ENCODE results near the gene CLIC4.
"Not testable (repeated sequence)": the region's sequence is repeated elsewhere in the genome, so short reads cannot be mapped to it uniquely, and the experiment has no call there.

Gene CLIC4

DNA sequence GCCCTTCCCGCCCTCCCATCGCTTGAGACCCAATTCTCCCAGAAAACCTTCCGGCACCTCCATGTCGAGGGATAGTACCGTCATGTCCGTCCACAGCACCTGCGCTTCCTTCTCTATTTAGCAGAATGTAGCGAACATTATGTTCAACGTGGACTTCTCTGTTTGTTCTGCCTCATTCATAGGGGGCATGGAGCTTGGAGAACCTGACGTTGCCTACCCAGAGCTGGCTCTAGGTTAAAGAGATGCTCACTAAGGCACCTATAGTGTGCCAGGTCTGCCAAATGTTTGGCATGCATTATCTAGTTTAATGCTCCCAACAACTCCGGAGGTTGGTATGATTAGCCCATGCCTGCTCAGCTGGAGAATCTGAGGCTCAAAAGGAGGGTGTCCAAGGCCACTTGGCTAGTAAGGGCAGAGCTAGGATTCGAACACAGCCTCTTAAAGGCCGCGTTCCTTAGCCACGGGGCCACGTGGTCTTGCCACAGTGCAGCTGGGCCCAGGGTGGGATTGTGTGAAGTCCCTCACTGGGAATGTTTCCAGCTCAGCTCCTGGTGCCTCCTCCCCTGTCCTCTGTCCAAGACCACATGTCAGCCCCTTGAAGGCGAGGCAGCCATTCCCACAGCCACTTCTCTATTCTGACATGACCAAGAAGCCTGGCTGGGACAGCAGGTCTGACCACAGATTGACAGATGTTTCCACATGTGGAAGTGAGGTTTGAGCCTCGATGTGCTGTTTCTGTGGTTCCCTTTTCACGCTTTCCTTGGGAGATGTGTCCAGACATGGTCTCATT, 127.0 kb downstream of the CLIC4 start:
- DNase-seq (ENCODE audit: extremely low read depth in 1 of 2, low read depth in 1 of 2): no peak

DNA sequence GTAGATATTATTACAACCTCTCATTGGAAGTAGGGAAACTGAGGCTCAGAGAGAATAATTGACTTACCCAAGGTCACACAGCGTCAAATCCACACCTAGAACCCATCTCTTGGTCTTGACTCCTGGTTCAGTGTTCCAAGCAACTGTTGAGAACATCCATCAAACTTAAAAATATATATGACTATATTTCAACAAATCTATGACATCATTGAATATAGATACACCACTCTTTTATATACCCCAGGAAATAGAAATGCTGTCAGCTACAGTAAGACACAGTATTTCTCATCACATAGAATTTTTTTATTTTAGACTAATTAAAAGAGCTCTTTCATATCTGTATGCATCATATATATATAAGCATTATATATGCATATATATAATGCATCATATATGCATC, 127.9 kb downstream of the CLIC4 start:
- no peak for DNase-seq (ENCODE audit: extremely low read depth in 1 of 2, low read depth in 1 of 2)

DNA sequence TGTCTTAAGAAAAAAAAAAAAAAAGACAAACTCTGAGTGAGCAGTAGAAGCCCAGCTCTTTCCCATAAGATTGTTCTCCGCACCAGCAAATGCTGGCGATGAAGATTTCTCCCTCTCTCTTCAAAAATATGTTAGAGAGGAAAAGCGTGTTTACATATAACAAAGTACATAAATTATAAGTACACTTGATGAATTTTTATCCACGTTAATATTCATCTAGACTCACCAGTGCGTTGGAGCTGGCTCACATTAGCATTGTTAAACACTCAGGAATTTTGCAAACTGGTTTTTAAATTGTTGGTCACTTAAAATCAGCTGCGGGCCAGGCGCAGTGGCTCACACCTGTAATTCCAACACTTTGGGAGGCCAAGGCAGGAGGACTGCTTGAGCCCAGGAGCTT, 128.8 kb downstream of the CLIC4 start:
- DNase-seq (ENCODE audit: extremely low read depth in 1 of 2, low read depth in 1 of 2): no peak

- no peak for DNase-seq (ENCODE audit: extremely low read depth in 1 of 2, low read depth in 1 of 2)
These were observed 129.5 kb downstream of the CLIC4 start for GRCh38 chr1:24874611-24875234.

DNA sequence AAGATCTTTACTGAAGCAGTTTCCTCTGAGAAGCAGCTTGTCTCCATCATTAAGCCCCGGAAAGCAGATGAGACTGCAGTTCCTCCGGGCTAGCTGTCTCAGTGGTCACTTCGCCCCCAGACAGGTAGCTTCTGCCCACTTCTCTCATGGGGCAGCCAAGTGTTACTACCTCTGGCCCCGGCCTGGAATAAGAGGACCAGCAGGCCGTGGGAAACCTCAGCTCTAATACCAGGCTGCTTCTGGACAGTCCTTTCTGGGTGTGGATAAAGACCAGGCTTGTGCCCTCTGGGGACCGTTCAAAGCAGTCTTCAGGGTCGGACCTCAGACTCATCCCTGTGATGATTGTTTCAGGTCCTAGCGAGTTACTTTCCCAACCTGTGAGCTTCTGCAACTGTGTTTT, 130.0 kb downstream of the CLIC4 start:
- DNase-seq (ENCODE audit: extremely low read depth in 1 of 2, low read depth in 1 of 2): no peak

- no peak for DNase-seq (ENCODE audit: extremely low read depth in 1 of 2, low read depth in 1 of 2)
These were observed 130.8 kb downstream of the CLIC4 start for GRCh38 chr1:24875991-24876506.

- no peak for DNase-seq (ENCODE audit: extremely low read depth in 1 of 2, low read depth in 1 of 2)
These were observed 132.8 kb downstream of the CLIC4 start for GRCh38 chr1:24878045-24878444.

GRCh38 chr1:24878775-24879742, 133.8 kb downstream of the CLIC4 start:
- DNase-seq (ENCODE audit: extremely low read depth in 1 of 2, low read depth in 1 of 2): no peak

DNA sequence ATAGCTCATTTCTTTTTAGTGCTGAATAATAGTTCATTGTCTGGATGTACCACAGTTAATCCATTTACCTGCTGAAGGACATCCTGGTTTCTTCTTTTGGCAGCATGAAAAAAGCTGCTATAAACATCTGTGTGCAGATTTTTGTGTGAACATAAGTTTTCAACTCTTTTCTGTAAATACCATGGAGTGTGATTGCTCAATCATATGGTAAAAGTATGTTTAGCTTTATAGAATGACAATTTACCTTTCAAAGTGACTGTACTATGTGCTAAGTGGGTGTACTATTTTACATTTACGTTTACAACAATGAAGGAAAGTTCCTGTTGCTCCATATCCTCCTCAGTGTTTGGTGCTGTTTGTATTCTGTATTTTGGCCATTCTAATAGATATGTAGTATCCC, 135.8 kb downstream of the CLIC4 start:
- DNase-seq (ENCODE audit: extremely low read depth in 1 of 2, low read depth in 1 of 2): no peak

DNA sequence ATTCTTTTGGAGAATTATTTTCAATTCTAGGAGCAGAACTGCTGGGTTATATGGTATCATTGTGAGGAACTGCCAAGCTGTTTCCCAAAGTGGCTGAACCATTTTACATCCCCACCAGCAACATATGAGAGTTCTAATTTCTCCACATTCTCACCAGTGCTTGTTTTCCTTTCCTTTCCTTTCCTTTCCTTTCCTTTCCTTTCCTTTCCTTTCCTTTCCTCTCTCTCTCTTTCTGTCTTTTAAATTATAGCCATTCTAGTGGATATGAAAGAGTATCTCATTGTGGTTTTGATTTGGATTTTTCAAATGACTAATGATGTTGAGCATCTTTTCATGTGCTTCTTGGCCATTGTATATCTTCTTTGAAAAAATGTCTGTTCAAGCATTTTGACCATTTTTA, 139.5 kb downstream of the CLIC4 start:
- DNase-seq (ENCODE audit: extremely low read depth in 1 of 2, low read depth in 1 of 2): no peak

GRCh38 chr1:24886241-24886640, 141.0 kb downstream of the CLIC4 start:
- no peak for DNase-seq (ENCODE audit: extremely low read depth in 1 of 2, low read depth in 1 of 2)

GRCh38 chr1:24888061-24888970, 143.1 kb downstream of the CLIC4 start:
- no peak for DNase-seq (ENCODE audit: extremely low read depth in 1 of 2, low read depth in 1 of 2)

GRCh38 chr1:24888971-24889676, 143.9 kb downstream of the CLIC4 start:
- DNase-seq (ENCODE audit: extremely low read depth in 1 of 2, low read depth in 1 of 2): no peak

GRCh38 chr1:24890887-24891286, 145.6 kb downstream of the CLIC4 start:
- DNase-seq (ENCODE audit: extremely low read depth in 1 of 2, low read depth in 1 of 2): no peak

GRCh38 chr1:24891367-24891766, 146.1 kb downstream of the CLIC4 start:
- DNase-seq (ENCODE audit: extremely low read depth in 1 of 2, low read depth in 1 of 2): not testable (repeated sequence)

DNA sequence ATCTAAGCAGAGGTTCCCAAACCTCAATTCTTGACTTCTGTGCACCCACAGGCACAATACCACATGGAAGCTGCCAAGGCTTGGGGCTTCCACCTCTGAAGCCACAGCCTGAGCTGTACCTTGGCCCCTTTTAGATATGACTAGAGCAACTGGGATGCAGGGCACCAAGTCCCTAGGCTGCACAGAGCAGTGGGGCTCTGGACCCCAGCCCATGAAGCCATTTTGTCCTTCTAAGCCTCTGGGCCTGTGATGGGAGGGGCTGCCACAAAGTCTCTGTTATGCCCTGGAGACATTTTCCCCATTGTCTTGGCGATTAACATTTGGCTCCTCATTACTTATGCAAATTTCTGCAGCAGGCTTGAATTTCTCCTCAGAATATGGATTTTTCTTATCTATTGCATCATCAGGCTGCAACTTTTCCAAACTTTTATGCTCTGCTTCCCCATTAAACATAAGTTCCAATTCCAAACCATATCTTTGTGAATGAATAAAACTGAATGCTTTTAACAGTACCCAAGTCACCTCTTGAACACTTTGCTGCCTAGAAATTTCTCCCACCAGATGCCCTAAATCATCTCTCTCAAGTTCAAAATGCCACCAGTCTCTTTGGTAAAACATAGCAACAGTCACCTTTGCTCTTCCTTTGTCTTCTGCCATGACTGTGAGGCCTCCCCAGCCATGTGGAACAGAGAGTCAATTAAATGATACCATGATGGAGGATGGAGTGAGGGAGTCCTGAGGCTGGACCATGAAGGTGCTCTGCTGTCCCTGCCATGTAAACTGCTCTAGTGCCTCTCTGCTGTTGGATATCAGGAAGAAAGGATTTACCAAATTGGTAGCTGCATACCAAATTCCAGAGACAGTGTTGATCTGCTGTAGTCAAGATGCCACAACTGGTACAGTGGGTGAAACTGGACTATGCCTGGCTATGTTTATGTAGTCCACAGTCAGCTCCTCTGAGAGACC, 147.2 kb downstream of the CLIC4 start:
- no peak for DNase-seq (ENCODE audit: extremely low read depth in 1 of 2, low read depth in 1 of 2)

- no peak for DNase-seq (ENCODE audit: extremely low read depth in 1 of 2, low read depth in 1 of 2)
These were observed 148.2 kb downstream of the CLIC4 start for GRCh38 chr1:24893431-24893830.
